ENCODE measurements around the gene HYAL4.

Gene HYAL4

DNA sequence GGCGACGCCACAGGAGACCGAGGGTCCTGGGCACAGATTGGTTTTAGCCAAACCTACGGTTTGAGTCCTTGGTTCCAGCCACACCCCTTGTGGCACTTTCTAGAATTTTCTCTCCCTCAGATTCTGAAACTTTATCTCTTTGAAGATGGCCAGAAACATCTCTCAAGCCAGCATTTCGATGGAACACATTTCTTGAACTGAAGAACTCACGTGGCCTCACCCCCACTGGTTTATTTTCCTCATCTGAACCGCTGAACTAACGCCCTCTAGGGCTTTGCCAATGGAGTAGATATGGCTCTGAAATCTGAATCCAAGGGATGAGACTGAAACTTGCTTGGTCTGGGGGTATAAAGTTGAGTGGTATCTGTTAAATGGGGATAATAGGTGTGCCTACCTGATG, 73.3 kb downstream of the HYAL4 start:
- DNase-seq = no peak

DNA sequence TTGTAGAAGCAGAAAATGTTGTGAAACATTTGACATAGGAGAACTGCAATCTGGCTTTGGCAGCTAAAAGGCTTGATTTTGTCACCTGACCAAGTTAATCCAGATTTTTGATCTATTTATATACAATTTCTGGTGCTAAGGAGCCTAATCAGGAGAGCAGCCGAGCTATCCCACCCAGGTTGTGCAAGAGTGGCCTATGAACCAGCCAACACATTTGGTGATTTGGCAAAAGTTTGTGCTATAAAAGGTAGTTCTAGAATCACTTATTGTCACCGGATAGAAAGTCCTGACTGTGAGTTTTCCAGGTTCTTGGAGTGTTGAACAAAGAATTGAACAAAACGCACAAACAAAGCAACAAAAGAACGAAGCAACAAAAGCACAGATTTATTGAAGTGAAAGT, 78.6 kb downstream of the HYAL4 start:
- no peak for DNase-seq

DNA sequence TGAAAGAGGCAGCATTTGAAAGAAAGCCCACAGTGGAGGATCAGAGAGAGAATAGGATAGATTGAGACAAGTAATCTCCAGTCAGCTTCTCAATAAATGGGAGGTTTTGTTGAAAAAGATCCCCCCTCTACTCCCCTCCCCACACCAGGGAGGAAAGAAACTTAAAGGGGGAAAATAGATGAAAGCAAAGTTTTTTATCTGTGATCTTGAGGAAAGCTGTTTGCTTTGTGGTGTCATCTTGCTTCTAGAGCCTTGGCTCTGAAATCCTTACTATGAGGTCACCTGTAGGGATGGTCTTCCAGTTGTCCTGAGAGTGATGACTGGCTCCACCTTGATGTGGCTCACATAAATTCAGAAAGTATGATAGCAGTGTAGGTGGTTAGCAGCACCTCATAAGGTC, 80.0 kb downstream of the HYAL4 start, which contains the start of gene SPAM1:
SPAM1 (plus strand) TSS at position 301 of the 400 bp plus-strand sequence. CDS start 28,330 bp downstream, outside the sequence.
- no peak for DNase-seq

All from inflammatory macrophage treated with lipopolysaccharide for 1 hour (primary cell).